ENCODE results near the gene CAMTA1. TPM values are rescaled to one million over a fixed set of nuclear protein-coding genes. Genes with fewer than 3 reads are reported as not detected.

Gene CAMTA1
- total RNA-seq, 1 donor = 19.9 TPM

DNA sequence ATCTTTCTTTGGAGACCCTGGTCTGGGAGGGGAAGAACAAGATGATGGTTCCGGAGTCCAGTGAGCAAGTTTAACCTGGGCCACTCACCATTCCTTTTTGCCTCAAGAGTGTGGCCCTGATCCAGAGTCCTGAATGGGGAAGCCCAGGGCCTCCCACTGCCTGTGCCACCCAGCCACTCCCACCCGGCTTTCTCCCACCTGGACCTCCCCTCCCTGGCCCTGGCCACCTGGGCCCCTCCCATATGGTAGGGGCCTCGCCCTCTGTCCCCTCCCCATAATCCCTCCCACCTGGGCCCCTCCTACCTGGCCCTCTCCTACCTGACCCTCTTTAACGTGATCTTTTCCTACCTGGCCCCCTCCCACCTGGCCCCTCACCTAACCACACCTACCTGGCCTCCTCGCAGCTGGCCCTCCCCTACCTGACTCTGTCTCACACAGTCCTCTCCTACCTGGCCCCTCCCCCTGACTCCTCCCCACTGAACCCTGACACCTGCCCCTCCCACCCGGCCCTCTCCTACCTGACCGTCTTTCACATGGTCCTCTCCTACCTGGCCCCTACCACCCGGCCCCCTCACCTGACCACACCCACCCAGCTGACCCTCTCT is 765.1 kb downstream of the CAMTA1 start:
- DNase-seq (ENCODE audit: low read depth in 2 of 3, low spot score in 2 of 3) = no peak

DNA sequence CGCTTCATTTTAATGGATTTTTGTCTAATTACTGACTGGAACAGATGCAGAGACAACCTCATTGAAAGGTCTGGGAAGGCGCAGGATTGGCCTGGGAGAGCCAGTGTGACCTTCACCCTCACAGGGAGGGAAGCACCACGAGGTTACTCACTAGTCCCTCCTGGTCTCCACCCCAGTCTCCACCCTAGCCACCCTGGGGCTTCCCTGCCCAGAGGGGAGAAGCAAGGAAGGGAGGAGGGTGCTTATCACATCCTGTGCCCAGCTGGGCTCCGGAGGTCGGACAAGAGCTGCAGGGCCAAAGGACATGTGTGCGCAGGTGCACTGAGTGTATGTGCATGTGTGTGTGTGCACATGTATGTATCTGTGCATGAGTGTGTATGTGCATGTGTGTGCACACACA is 765.7 kb downstream of the CAMTA1 start:
- no peak for DNase-seq (ENCODE audit: low read depth in 2 of 3, low spot score in 2 of 3)

DNA sequence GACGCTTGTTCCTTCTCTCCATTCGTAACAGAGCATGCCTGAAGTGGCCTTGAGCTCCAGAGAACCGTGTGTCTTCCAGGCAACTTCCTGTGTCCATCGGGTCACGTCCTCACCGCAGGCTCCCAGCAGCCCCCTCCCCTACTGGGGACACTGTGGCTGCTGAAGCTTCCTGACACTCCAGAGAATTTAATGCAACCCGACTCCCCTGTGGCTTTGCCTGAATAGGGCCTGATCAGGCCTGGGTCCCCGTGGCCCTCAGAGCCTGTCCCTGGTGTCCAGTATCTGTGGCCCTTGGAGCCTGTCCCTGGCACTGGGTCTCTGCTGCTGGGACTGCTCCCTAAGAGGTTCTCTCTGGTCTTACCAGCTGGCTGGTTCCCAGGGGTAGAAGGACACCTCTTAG is 766.2 kb downstream of the CAMTA1 start:
- no peak for DNase-seq (ENCODE audit: low read depth in 2 of 3, low spot score in 2 of 3)

DNA sequence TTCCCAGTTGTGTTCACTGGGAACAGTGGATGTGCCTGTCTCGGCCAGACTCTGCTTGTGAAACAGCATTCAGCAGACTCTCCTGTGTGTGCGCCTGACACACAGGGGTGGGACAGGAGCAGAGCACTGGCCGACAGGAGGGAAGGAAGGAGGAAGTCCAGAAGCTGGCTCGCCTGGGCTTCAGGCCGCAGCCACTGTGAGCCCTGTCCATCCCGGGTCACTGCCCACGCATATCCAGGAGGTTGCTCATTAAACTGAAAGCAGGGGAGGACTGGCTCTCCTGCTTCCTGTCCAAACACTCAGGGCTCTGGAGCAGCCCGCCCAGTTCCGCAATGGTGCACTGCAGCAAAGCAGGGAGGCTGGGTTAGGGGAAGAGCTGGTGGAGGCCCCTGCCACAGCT is 767.1 kb downstream of the CAMTA1 start:
- DNase-seq (ENCODE audit: low read depth in 2 of 3, low spot score in 2 of 3) = no peak

DNA sequence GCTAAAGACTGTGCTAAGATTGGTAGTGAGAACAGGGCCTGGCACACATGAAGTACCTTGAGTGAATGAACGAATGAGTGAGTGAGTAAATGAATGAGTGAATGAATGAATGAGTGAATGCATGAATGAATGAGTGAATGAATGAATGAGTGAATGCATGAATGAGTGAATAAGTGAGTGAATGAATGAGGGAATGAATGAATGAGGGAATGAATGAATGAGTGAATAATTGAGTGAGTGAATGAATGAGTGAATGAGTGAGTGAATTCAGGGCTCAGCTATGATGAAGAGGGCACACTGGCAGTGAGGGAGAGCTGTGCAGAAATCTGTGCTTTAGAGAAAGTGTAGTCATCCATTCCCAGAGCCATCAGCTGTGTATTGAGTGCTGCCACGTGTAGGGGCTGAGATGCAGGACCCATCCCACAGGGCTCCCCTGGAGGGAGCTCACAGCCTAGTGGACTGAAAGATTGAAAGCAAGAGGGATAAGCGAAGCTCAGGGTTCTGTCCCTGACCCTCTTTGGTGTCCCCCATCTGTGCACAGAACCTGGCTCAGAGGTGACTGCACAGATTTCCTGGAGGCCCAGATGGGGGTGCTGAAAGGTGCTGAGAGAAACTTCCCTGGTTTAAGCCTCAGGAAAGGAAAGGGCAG is 767.9 kb downstream of the CAMTA1 start:
- DNase-seq (ENCODE audit: low read depth in 2 of 3, low spot score in 2 of 3) = peak in 1 of 3 donors; percentile 9

DNA sequence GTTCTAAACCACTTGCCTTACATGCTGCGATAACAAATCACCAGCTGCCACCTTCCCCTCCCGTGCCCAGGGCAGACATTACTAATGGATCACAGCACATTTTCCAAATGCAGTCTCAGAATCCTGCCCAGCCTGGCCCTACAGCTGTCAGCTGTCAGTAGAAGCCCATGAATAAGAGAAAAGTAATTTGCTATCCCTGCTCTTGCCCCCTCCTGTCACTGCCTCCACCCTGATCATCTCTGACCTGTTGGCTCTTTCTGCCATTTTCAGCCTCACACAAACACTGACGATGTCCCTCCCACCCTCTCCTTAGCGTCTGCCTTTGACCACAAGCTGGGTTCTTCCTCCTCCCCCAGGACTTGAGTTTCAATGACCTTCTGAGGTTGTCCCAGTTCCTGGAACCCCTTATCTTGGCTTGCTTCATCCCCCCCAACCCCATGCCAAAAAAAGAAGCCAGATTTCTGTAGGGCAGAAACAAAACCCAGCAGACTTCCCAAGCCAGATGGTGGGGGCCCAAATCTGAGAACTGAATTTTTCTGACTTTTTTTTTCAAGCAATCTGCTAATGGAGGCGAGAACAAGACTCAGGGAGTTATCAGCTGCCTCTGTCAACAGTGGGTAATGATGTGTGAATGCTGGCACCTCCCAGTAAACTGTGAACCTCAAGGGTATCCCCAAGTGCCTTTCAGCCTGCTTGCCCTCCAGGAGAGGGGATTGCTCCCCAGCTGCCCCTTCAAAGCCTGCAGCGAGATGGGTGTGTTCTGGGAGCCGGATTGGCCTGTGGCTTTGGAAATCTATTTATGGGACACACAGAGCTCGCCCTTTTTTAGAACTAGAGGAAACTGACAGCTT is 769.4 kb downstream of the CAMTA1 start:
- DNase-seq (ENCODE audit: low read depth in 2 of 3, low spot score in 2 of 3) = no peak

DNA sequence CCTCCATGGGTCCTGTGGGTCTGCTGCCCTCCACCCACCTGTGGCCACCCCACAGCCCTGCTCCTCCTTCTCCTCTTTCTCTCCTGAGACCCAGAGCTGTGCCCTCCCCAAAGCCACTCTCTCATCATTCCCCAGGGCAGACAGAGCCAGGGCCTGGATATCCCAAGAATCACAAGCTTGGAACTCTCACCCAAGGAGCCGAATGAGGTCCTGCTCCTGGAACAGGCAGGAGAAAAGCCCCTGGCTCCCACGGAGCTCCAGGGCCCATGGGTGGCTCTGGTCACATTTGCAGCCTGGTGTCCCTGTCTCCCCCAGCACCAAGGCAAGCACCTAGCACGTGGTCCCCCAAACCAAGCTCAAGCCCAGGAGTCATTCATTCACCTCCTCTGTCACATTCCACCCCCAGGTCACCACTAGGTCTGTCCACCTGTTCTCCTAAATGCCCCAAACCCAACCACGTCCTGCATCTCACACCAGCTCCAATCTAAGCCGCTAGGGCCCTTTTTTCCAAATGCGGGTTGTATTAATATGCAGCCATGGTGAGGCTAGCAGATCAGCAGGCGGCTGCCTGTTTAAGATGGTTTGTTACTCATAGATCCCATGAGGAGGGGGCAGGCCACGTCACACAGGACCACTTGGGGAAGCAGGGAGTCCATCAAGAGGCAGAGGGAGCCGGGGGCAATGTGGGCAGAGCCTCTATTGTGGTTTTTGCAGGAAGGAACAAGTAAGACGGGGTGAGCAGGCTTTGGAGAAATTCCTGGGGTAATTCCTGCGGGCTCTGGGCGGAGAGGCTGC is 770.3 kb downstream of the CAMTA1 start:
- peak in 2 of 3 donors; percentile 51 to 56 for DNase-seq (ENCODE audit: low read depth in 2 of 3, low spot score in 2 of 3)

DNA sequence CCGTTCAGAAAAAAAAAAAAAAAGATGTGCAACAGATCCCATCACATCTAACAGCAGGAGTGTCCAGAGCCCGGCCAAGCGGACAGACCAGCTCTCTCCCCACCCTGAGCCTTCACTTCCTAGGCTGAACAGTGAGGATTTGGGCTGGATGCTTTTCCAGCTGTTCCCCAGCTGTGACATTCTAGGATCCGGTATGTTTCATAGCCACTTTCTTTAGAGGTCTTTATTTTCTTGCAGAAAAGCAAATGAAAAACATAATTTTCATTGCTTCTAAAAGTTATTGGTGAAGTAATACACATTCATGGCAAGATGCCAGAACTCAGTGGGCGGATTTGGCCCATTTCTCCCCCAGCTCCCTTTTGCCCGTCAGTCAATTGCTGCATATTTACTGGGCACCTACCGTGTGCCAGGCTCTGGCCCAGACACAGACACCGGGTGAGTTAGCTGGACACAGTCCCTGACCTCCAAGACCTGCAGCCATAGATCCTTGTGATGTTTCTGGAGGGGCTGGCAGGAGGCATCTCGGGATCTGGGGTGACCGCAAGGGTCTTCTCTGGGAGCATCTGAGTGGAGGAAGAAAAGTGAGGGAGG is 772.1 kb downstream of the CAMTA1 start:
- DNase-seq (ENCODE audit: low read depth in 2 of 3, low spot score in 2 of 3) = no peak

DNA sequence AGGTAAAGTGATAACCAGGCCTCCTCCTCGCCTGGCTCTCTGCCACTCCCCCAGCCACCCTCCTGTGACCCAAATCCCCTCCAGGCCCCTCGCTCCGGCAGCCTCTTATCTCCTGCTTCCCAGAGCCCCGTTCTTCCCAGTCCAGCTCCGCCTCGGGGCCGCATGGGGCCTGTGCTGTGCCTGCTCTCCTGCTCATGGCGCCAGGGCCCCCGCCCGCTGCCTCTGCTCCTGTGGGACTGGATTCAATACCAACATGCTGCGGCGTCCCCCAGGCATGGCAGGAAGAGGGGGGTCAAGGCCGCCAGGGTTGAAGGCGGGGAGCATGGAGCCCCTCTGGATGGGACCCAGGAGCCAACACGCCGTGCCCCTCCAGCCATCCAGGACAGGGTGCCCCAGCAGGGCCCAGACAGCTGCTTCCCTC is 772.8 kb downstream of the CAMTA1 start:
- DNase-seq (ENCODE audit: low read depth in 2 of 3, low spot score in 2 of 3) = no peak

DNA sequence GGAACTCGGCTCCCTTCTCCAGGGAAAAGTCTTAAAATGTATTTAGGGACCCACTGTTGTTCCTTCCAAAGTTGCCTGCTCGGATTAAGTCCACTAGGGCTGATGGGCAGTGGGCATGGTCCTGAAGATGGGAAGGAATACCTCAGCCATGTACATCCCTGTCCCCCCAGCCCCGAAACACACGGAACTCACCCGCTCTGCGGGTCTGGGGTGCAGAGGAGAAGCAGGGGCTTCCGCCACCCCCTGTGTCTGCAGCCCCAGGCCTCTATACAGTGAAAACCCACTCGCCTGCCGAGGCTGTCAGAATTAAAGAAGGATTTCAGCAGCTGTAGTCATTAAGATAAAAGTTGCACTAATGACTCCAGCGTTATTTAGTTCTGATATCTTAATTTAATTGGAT is 773.2 kb downstream of the CAMTA1 start:
- DNase-seq (ENCODE audit: low read depth in 2 of 3, low spot score in 2 of 3) = no peak

DNA sequence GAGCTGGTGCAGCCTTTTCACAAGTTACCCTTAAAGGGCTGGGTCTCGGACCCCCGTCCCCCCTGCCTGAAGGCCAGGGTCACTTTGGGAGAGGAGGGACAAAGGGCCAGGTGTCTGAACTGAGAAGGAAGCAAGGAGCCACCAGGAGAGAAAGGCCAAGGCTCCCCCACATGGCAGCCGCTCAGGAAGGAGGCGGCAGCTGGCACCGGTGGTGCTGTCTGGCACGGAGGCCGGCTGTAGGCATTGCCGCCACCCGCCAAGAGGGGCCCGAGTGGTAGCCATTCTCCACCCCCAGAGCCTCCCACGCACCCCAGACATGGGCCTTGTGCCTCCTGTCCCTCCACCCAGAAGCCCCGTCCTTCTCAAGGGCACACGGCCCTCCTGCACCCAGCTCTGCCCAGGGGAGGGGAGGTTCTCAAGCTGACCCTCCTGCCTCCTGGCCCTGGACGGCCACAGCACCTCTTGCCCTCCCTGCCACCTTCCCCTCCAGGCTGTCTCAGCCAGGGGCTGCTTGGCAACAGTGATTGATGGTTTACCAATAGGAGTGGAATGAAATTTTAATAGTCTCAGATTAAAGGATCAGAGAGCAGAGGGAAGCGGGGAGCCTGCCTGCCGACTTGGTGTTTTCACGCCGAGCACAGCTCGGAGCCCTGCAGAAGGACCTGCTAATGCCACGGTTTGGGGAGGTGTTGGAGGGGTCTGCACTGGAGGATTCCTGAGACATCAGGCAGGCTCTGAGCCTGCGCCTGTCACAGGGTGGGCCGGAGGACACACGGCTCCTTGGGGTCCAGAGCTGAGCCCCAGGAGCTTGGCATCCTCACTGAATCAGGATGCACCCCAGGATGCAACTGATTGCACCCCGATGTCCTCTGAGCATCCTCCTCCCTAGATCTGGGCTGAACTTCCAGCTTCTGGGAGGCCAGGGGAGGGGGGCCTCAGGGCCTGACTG is 773.9 kb downstream of the CAMTA1 start:
- DNase-seq (ENCODE audit: low read depth in 2 of 3, low spot score in 2 of 3) = no peak

DNA sequence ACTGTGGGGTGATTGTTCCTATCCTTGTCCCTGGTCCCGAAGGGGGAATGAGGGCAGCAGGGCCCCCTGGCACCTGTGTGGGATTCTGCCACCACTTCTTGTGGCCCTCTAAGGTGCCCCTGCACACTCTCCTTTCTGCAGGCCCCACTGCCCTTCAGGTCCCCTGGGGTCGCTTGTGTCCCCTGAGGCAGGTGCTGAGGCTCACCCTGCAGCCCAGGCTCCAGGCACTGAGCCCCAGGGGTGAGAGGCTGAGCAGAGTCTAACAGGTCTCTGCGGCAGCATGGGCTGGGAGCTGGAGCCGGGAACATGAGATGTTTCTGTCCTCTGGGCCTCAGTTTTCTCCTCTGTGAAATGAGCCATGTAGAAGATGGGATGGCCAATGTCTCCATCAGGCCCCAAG is 774.9 kb downstream of the CAMTA1 start:
- DNase-seq (ENCODE audit: low read depth in 2 of 3, low spot score in 2 of 3) = no peak

DNA sequence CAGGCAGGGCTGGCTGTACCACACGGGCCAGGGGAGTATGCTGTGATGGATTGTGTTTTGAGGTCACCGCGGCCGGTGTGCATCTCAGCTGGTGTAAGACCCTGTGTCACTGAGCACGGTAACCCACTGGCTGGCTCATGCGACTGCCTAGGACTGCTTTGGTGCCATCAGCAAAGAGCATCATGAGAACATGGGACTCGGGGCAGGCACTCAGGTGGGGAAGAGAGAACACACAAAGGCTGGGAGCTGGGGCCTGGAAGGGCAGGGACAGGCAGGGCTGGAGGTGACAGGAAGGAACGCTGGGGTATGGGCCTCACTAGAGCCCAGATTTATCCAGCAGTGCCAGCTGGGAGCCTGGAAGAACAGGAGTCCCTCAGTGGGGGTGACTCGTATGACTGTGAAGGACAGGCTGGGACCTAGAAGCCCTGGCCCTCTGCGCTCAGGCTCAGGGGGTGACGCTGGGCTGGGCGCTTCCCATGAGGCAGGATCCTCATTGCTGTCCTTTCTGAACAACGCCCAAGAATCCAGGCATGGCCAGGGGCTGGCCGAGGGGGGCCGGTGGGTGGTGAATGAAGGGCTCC is 775.4 kb downstream of the CAMTA1 start:
- DNase-seq (ENCODE audit: low read depth in 2 of 3, low spot score in 2 of 3) = no peak

DNA sequence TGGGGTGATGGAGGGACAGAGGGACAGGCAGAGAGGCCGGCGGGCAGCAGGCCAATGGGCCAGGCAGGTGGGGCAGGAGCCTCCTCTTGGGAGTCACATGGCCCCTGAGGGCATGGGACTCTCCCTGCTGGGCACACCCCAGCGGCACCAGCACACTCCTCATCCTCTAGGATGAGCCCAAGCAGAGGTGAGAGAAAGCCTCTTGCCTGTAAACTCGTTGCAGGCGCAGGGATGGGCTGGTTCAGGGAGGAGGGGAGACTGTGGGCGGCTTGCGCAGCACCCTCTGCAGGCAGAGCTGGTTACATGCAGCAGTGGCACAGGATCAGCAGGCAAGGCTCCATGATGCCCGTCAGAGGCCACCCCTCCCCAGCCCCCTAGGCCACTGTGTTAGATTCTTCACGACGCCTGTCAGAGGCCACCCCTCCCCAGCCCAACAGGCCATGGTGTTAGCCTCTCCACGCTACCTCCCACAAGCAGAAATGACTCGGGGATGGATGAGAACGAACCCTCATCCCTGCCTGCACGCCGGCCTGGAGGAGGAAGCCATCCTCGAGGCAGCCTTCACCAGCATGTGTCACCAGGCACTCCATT is 776.2 kb downstream of the CAMTA1 start:
- DNase-seq (ENCODE audit: low read depth in 2 of 3, low spot score in 2 of 3) = peak in 1 of 3 donors; percentile 21

DNA sequence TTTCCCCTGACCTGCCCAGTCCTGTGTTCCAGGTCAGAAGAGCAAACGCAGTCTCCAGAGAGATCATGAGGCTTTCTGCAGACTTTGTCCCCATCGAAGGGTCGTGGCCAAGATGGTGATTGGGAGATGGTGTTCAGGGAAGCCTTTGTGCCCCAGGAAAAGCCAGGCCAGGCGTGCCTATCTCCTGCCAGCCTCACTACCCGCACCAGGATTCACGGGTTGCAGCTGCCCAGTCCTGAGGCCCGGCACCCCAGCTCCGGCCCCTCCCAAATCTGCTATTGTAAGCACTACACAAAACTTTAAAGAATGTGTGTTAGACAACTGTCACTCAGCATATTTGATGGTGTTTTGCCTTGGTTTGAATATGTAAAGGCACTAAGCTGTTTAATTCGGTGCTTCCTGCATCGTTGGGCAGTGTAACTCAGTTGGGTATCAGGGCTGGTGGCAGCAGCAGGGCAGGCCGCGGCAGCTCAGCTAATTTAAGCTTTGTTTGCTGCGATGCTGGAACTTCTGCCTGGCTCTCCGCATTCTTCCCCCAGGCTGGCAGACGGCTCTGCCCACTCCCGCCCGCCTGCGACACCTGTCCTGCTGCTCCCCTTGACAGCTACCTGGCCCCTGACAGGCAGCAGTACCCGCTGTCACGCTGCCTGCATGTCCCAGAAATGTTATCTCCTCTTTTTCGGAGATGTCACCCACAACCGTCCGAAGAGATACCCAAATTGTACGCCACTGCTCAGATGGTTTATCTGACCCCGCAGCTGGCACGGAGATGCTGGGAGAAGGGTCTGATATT is 776.9 kb downstream of the CAMTA1 start:
- no peak for DNase-seq (ENCODE audit: low read depth in 2 of 3, low spot score in 2 of 3)

DNA sequence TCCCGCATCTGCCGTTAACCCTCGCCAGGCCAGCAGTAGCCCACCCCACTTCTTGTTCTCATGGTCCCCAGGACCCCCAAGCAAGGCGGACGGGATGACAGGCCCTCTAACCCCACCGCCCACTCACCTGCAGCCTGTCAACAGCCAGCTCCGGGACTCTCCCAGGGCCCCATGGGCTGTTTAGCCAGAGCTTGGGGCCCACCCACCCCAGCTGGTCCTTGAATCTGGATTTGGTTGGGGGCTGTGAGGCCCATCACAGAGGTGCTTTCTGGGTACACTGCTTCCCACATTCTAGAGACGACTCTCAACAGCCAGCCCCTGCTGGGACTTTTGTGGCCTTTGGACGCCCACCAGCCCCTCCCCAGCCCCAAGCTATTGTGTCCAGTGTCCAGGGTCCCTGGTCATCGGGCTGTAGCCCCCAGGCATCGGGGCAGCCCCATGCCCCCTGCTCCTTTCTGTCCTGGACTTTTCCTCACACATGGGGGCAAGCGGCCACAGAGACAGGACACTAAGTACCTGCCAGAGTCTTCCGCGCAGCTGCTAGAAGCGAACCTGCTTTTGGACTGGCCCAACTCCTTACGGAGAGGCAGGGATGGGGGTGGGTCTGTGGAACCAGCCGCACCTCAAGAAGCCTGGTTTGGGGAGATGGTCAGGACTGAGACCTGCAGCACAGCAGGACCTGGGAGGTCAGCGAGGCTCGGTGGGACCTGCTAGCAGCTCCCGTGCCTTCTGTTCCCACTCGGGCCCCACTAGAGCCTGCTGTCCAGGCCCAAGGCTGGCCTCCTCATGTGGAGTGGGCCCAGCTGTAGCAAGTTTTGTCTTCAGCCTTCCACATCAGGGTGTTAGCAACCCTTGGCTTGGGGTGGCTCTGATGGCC is 777.7 kb downstream of the CAMTA1 start:
- DNase-seq (ENCODE audit: low read depth in 2 of 3, low spot score in 2 of 3) = no peak

DNA sequence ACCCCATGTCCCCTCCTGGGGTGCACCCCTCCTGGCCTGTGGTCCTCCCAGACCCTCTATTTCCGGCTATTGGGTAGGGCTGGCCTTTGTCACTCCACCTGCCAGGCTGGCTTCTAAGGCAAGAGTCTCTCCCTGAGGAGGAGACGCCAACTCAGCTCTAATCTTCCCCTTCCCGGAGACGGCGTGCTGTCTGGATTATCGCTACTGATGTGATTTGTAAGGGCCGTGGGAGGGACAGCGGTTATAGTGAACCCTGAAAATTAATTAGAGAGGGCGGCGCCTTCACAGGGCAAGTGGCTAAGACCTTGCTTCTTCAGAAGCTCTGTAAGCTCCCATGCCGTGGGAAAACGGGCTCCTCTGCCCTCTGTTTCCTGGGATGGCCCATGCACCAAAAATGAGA is 778.9 kb downstream of the CAMTA1 start:
- no peak for DNase-seq (ENCODE audit: low read depth in 2 of 3, low spot score in 2 of 3)
